22Rv1 (cell line): ENCODE measurements around the gene PLSCR3.
A peak's percentile ranks its signal among the peaks of the same experiment; 100 is the strongest.

Experiments
- H3K27ac ChIP-seq: fragments of 450-650 bp; 2 replicates; pipeline ENCODE4 v1.5.1; 2017
- CTCF ChIP-seq: fragments of 450-650 bp; IDR thresholded peaks from 2 replicates; pipeline ENCODE4 v1.5.1; 2017; ENCODE audit warnings: mild to moderate bottlenecking
- ZFX ChIP-seq: fragments of 450-650 bp; IDR thresholded peaks from 2 replicates; pipeline ENCODE4 v1.6.1; 2017; ENCODE audit warnings: antibody characterized with exemption, borderline replicate concordance

PLSCR3 gene

DNA sequence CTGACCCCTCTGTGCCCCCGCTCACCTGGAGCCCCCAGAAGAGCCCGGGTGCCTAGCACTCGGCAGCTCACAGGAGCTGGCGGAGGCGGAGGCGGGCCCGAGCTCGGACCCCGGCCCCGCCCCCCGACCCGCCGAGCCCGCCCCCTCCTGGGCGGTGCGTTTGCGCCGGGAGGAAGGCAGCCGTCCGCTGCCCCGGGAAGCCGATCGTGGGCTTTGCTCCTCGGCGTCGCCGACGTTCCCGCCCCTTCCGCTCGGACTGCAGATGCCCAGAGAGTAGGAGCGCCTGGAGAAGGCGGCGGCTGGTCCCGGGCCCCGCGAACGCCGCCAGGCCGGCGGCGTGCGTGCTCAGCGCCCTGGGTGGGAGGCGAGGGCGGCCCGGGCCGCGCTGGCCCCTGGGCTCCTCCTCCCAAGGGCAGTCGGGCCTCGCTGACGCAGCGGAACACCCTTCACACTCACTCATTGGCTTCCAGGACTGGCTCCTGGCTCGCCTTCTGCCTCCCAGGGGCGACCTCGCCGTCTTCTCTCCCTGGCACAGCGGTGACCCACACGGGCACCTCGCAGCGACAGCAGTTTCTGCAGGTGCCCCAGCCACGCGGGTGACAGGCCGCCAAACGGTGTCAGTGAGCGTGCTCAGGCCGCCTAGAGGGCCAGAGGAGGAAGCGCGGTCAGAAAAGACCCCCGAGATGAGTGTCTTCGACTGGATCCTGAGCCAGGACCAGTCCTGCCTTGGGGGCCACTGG lies at the start of gene PLSCR3:
TSS of gene PLSCR3 (minus strand) at position 74 of the 740 bp plus-strand sequence. CDS start 415 bp downstream, outside the sequence.
- H3K27ac ChIP-seq, result peak within 1 kb of the TSS; percentile 95
- peak; percentile 39 for TF ChIP-seq CTCF
- no peak for TF ChIP-seq ZFX

DNA sequence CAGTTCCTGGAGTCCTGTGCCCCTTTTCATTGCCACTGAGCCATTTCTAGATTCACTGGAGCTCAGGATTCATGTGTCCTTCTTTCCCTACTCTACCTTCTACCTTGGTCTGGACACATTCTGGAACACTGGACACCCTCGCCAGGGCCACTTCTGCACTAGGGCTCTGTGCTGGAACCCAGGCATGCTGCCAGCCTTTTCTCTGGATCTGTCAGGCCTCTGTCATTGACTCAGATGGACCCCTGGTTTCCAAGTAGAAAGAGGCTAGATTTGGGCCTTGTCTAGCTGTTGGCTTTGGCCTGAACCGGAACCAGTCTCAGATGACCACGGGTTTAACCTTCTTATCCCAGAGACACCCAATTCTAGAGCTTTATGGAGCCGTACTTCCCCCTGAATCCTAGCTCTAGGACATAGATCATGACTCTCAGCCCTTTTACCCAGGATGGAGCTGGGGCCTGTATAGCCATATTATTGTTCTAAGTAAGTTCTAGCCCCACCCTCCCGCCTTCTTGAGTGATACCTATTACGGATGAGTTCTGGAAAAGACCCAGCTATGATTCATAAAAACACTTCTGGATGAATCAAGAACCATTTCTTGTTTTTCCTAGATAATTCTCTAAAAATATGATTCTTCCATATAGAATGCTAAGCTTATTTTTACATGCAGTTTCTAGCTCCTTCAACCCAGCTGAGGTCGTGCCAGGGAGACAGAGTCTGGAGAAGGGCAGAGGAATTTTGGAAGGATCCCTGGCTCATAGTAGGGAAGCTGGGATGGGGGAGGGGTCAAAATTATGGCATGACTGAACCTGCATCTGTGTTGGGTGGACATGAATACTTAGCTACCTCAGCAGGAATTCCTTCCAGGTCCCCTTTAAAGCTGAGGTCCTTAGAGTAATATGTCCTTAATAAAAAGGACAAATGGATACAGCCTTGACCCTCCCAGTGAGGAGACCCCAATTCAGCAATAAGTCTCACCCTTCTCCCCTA lies 49.5 kb upstream of the PLSCR3 start:
- no peak for TF ChIP-seq ZFX
- TF ChIP-seq CTCF, result no peak
- peak overlapping the region; percentile 24; the same call in 1 of the 2 replicates for H3K27ac ChIP-seq

- TF ChIP-seq CTCF (no peak), ZFX (no peak)
- no peak overlapping the region for H3K27ac ChIP-seq
Measured at GRCh38 chr17:7442142-7442541, 47.8 kb upstream of the PLSCR3 start.

- H3K27ac ChIP-seq, result no peak overlapping the region
- TF ChIP-seq ZFX (no peak), CTCF (no peak)
Measured at GRCh38 chr17:7441266-7441665, 46.9 kb upstream of the PLSCR3 start.

DNA sequence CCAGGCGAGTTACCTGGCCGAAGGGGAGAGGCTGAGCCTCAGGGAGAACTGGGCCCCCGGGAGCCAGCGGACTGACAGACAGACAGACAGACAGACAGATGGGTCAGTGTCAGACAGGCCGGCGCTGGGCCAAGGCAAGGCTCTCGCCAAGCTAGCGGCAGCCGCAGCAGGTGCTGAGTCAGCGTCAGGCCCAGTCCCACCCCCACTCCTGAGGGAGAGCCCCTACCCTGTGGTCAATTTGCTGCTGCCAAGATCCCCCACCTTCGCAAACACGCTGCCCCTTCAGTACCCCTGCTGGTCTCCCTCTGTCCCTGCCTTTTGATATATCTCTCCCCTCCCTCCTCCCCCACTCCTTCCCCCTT lies 46.5 kb upstream of the PLSCR3 start:
- TF ChIP-seq CTCF (no peak), ZFX (no peak)
- no peak overlapping the region for H3K27ac ChIP-seq

GRCh38 chr17:7440113-7440833 lies 45.9 kb upstream of the PLSCR3 start:
- TF ChIP-seq ZFX (no peak), CTCF (no peak)
- H3K27ac ChIP-seq, result no peak overlapping the region
